Cortex of kidney (tissue), 1 donor: ENCODE measurements around the gene HOXD12.
A peak's percentile ranks its signal among the peaks of the same experiment; 100 is the strongest.

Experiments
- DNase-seq: peaks from one replicate; lab custom pipeline; 2025; lab: John Stamatoyannopoulos, UW

Gene HOXD12

GRCh38 chr2:176118601-176119339, 19.2 kb downstream of the HOXD12 start:
- no peak for DNase-seq

GRCh38 chr2:176120364-176121189, 21.0 kb downstream of the HOXD12 start:
- DNase-seq = no peak

DNA sequence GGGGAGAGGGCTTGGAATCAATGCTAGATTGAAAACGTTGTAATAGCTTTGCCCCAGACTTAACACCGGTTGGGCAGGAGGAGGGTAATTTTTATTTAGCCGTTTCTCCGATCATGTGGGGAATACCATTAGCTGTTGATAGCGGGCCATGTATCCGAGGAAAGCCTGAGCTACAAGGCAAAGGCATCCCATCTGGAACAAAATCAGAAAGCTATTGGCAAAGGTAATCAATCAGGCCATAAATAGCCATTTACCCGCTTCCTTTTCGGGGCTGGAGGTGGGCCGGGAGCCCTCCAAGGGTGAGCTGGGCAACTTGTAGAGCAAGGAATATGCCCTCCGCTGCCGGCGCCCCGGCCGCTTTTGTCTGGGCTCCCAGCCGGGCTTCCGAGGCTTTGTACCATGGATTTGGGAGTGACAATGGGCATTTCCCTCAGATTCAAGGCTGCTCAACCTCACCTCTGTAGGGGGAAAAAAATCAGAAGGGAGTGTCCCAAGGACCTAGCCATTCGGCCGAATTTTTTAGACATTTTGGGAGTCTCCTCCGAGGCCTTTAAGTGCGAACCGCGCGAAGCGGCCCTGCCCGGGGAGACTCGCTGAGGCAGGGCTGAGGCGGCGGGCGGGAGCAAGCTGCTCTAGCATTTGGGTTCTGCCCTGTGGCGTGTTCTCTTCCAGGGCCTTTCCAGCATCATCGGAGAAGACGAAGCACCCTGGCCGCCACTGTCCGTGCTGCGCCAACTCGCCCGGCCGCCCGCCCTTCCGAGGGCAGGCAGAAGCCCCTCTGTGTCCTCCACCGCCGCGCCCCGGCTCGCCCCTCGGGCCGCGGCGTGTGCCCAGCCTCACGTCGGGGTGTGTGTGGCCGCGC, 21.8 kb downstream of the HOXD12 start:
- no peak for DNase-seq

- no peak for DNase-seq
Measured at GRCh38 chr2:176122052-176122682, 22.6 kb downstream of the HOXD12 start.

DNA sequence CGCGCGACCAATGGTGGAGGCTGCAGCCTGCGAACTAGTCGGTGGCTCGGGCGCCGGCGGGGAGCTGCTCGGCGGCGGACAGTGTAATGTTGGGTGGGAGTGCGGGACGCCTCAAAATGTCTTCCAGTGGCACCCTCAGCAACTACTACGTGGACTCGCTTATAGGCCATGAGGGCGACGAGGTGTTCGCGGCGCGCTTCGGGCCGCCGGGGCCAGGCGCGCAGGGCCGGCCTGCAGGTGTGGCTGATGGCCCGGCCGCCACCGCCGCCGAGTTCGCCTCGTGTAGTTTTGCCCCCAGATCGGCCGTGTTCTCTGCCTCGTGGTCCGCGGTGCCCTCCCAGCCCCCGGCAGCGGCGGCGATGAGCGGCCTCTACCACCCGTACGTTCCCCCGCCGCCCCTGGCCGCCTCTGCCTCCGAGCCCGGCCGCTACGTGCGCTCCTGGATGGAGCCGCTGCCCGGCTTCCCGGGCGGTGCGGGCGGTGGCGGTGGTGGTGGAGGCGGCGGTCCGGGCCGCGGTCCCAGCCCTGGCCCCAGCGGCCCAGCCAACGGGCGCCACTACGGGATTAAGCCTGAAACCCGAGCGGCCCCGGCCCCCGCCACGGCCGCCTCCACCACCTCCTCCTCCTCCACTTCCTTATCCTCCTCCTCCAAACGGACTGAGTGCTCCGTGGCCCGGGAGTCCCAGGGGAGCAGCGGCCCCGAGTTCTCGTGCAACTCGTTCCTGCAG, 23.3 kb downstream of the HOXD12 start, which contains the start of gene HOXD9:
Gene HOXD9 (plus strand): TSS at position 37 of the 728 bp plus-strand sequence. CDS start 50 bp downstream, at position 87.
- DNase-seq = no peak

DNA sequence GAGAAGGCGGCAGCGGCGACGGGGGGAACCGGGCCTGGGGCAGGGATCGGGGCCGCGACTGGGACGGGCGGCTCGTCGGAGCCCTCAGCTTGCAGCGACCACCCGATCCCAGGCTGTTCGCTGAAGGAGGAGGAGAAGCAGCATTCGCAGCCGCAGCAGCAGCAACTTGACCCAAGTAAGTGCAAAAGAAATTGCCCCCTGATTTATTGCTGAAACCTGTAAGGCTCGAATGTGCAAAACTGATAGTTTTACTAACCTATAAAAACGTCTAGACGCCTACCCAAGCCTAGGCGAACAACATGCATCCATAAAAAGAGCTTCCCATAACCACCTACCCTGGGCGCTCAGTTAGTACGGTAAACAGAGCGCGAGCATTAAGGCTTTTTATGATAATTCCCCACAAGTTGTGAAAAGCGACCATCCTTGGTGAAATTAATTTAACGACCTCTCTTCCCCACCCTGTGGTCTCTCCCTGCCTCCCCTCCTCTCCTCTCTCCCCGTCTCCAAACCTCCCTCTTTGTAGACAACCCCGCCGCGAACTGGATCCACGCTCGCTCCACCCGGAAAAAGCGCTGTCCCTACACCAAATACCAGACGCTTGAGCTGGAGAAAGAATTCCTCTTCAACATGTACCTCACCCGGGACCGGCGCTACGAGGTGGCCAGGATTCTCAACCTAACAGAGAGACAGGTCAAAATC, 24.0 kb downstream of the HOXD12 start:
- DNase-seq = no peak

DNA sequence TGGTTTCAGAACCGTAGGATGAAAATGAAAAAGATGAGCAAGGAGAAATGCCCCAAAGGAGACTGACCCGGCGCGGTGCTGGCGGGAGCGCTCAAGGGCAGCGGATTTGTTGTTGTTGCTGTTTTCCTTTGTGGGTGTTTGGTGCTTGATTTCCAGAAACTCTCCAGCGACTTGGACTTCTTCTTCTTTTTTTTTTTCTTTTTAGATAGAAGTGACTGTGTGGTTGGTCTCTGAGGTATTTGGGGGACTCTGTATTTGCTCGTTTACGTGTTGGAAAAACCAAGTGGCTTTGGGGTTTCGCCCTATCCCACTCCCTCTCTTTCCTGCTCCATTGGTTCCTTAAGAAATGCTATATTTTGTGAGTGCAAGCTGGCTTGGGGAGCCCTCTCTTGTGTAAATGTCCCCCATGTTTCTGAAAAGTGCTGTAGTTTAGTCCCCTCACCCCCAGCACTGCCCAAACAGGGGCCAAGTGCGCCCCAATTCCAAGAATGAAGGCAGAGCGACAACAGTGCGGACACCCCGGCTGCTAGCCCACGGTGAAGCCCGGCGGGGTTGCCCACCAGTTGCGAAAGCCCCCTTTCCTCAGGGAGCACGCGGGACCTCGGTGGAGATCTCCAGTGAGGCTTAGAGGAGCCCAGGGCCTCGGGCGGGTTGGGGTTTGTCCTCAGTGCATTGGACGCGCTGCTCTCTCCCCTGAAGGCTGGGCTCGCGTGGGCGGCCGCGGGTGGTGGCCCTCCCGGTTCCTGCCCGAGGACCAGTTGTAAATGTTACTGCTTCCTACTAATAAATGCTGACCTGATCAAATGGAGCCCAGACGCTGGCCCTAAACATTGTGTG, 24.7 kb downstream of the HOXD12 start:
- DNase-seq = no peak

GRCh38 chr2:176124947-176125771, 25.6 kb downstream of the HOXD12 start:
- no peak for DNase-seq

- DNase-seq = no peak
Measured at GRCh38 chr2:176125772-176126054, 26.1 kb downstream of the HOXD12 start.

- DNase-seq = no peak
Measured at GRCh38 chr2:176126929-176127773, 27.6 kb downstream of the HOXD12 start.

DNA sequence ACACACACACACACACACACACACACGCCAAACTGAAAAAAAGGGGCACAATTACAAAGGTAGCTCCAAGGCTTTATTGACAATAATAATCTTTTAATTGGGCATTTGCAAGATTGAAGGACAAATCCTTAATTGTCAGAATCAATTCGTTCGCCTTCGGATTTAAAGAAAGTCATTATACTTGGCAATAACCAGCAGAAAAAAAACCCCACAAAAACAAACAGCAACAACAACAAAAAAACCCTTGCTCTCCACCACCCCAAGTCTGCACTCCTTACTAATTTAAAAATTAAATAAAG, 28.1 kb downstream of the HOXD12 start:
- DNase-seq = no peak

DNA sequence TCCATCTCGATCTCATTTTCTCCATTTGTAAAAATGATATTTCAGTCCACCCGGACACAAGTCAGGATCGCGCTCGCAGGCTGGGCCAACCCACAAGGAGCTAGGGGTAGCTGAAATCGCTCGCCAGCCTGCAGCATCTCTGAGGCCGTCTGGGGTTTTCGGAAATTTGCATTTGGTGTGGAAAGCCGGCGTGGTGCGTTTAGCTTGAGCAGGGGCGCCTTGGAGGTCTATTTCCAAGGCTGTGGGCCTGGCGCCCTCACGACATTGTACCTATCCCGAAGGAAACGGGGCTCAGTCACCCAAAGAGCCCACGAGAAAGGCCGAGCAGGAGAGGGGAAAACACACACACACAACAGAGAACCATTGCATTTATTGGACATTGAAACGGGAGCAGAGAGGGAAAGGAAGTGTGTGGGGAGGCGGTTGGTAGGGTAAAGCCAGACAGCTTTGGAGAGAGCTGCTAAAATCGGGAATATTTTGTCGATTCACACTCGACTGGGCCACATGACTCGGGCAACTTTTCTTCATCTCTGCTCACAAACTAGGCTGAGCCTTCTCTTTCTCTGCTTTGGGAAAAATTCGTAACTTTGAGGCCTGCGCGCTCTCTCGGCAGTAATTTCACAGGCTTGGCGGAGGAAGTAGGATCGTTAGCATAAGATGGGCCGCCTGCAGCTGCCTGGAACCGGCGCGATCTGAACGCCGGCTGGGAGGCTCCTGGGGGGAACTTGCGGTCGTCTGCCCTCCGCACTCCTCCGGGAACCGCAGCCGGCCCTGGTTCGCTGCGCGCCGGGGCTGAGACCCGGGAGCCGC, 28.8 kb downstream of the HOXD12 start:
- DNase-seq = no peak

- peak; percentile 47 for DNase-seq
Measured at GRCh38 chr2:176128982-176129796, 29.6 kb downstream of the HOXD12 start, which contains the start of gene HOXD8. TSS of gene HOXD8 (plus strand) at chr2:176129705. CDS start at chr2:176130367, 662 bp downstream.

- no peak for DNase-seq
Measured at GRCh38 chr2:176129813-176130146, 30.2 kb downstream of the HOXD12 start.

- DNase-seq = no peak
Measured at GRCh38 chr2:176130147-176130956, 30.8 kb downstream of the HOXD12 start.
